Thoracic aorta (tissue), 2 donors: Measurements from ENCODE around the gene ERVH48-1. TPM values are rescaled to one million over a fixed set of nuclear protein-coding genes. Genes with fewer than 3 reads are reported as not detected.
"Not testable (repeated sequence)": the region's sequence is repeated elsewhere in the genome, so short reads cannot be mapped to it uniquely, and the experiment has no call there.

Source experiments
- ATAC-seq: fragments of 150-250 bp; one replicate; pipeline ENCODE4 v1.8.0; 2017; ENCODE audit warnings: low read depth; ENCODE audit not compliant: insufficient number of reproducible peaks, low FRiP score
- DNase-seq: peaks from one replicate; pipeline ENCODE4 v3.0.0-alpha.2; 2020; ENCODE audit warnings: low spot score
- H3K27ac ChIP-seq, 2 donors: fragments of 200-600 bp; sonication (generic); 1 replicate in 1 of 2; 2 replicates in 1 of 2; pipeline ENCODE4 v1.5.1; 2016; ENCODE audit warnings: mild to moderate bottlenecking in 2 of 2, moderate library complexity in 2 of 2
- H3K27me3 ChIP-seq: fragments of 200-600 bp; sonication (generic); replicated peaks from 2 replicates; pipeline ENCODE4 v1.6.0; 2016; ENCODE audit warnings: mild to moderate bottlenecking; ENCODE audit not compliant: insufficient read depth
- H3K36me3 ChIP-seq: fragments of 200-600 bp; sonication (generic); one replicate; pipeline ENCODE4 v1.5.1; 2016
- H3K4me1 ChIP-seq, 2 donors: fragments of 200-600 bp; sonication (generic); 1 replicate in 1 of 2; 2 replicates in 1 of 2; pipeline versions ENCODE4 v1.5.1 to v1.6.0; 2016; ENCODE audit warnings: low read depth in 2 of 2, mild to moderate bottlenecking in 1 of 2; ENCODE audit not compliant: control insufficient read depth in 1 of 2
- H3K4me3 ChIP-seq: fragments of 200-600 bp; sonication (generic); 2 replicates; pipeline ENCODE4 v1.5.1; 2016; ENCODE audit warnings: mild to moderate bottlenecking
- H3K9me3 ChIP-seq: fragments of 200-600 bp; sonication (generic); 2 replicates; pipeline ENCODE4 v1.5.1; 2016
- CTCF ChIP-seq: fragments of 200-600 bp; sonication (generic); IDR thresholded peaks from one replicate; pipeline ENCODE4 v1.5.1; 2019; ENCODE audit warnings: antibody characterized with exemption
- total RNA-seq, 2 donors: library from RNA; depleted of rRNA; stranded (reverse); fragments of >200 nt; gene quantifications; one replicate each; pipeline versions ENCODE4 v1.1.0 to v1.2.3, GENCODE V29; 2016

ERVH48-1 gene
- total RNA-seq, 2 donors from 2014 or later, result not detected

GRCh38 chr21:42970946-42971653 lies 45.7 kb upstream of the ERVH48-1 start:
- no peak for DNase-seq
- TF ChIP-seq CTCF, result no peak

GRCh38 chr21:42969193-42969600 lies 43.8 kb upstream of the ERVH48-1 start:
- Histone ChIP-seq H3K27me3 (no peaks in the 10 kb centered on the region), H3K27ac (no peak overlapping the region), H3K4me3 (no peak overlapping the region), H3K4me1 (peaks cover 0 to 4% of the 10 kb centered on the region in 2 donors), H3K9me3 (no peaks in the 10 kb centered on the region), H3K36me3 (no peaks in the 10 kb centered on the region)
- TF ChIP-seq CTCF, result no peak
- no peak for DNase-seq
- ATAC-seq, result no peak

More at GRCh38 chr21:42970946-42971653, 45.7 kb upstream of the ERVH48-1 start:
- H3K27me3 ChIP-seq, result no peaks in the 10 kb centered on the region
- H3K27ac ChIP-seq, result no peak overlapping the region
- ATAC-seq, result no peak
- H3K9me3 ChIP-seq, result no peaks in the 10 kb centered on the region
- peaks cover 0 to 11% of the 10 kb centered on the region in 2 donors for H3K4me1 ChIP-seq
- no peak overlapping the region for H3K4me3 ChIP-seq
- no peaks in the 10 kb centered on the region for H3K36me3 ChIP-seq

- H3K9me3 ChIP-seq, ATAC-seq, H3K27ac ChIP-seq, H3K4me3 ChIP-seq, DNase-seq, H3K27me3 ChIP-seq, H3K4me1 ChIP-seq, H3K36me3 ChIP-seq: not testable (repeated sequence)
These were observed 42.2 kb upstream of the ERVH48-1 start for GRCh38 chr21:42967616-42968015.

GRCh38 chr21:42965211-42965560 lies 39.8 kb upstream of the ERVH48-1 start:
- no peak overlapping the region for H3K4me3 ChIP-seq
- no peaks in the 10 kb centered on the region for H3K4me1 ChIP-seq
- DNase-seq, result no peak
- H3K36me3 ChIP-seq, result no peaks in the 10 kb centered on the region
- H3K27me3 ChIP-seq, result no peaks in the 10 kb centered on the region
- no peak for ATAC-seq
- no peak overlapping the region for H3K27ac ChIP-seq
- no peak for TF ChIP-seq CTCF
- H3K9me3 ChIP-seq, result no peaks in the 10 kb centered on the region

GRCh38 chr21:42964546-42965210 lies 39.2 kb upstream of the ERVH48-1 start:
- no peak for DNase-seq
- H3K4me1 ChIP-seq, result no peaks in the 10 kb centered on the region
- H3K9me3 ChIP-seq, result no peaks in the 10 kb centered on the region
- no peak overlapping the region for H3K27ac ChIP-seq
- no peak for TF ChIP-seq CTCF
- no peaks in the 10 kb centered on the region for H3K36me3 ChIP-seq
- no peak overlapping the region for H3K4me3 ChIP-seq
- ATAC-seq, result no peak
- no peaks in the 10 kb centered on the region for H3K27me3 ChIP-seq
